Measurements from ENCODE around the gene DGKQ.

DNA sequence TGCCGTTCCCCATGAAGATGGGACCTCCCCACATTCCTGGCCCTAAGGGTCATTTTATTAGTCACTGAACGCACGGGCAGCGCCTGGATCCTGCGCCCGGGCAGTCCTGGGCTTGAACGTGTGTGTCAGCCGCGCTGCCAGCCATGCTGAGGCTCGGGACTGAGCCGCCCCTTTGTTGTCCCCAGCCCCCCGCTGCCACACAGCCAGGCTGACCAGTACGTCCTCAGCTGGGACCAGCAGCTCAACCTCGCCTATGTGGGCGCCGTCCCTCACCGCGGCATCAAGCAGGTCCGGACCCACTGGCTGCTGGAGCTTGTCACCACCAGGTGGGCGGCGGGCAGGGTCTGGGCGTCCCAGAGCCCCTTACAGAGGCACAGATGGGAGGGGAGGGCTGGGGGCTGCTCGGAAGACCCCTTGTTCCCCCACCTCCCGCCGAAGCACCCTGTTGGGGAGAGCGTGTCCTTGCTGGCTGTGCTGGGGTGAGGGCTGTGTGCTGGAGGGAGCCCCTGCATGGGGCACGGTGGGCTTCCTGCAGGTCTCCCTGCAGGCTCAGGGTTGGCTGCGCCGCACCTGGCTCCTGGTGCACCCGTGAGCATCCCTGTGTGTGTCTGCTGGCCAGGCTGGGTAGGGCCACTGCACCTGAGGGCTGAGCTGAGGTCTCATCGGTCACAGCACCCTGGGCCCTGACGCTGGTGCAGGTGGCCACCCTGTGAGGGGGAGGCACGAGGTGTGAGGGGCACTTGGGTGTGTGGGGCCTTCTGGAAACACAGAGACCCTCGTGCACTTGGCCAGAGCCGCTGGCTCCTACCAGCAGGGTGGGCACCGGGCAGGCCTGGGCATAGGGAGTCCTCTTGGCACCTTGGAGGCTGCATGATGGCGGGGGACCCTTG lies 14.5 kb upstream of the DGKQ start:
- no peak for TF ChIP-seq BHLHE40 (IDR thresholded peaks at IDR 0.05; ENCODE audit: low read depth, low read length)
- no peak for TF ChIP-seq CTCF (IDR thresholded peaks at IDR 0.05)
- no peak for TF ChIP-seq POLR2A (IDR thresholded peaks at IDR 0.05; ENCODE audit: low read length)
- no peak for TF ChIP-seq RCOR1 (IDR thresholded peaks at IDR 0.05; ENCODE audit: low read depth, low read length)
- TF ChIP-seq EP300 (IDR thresholded peaks at IDR 0.05) = no peak
- TF ChIP-seq USF2 (IDR thresholded peaks at IDR 0.05) = no peak
- no peak for TF ChIP-seq POLR2AphosphoS2 (conservative IDR thresholded peaks at IDR 0.05; ENCODE audit: low read length)
- no peak for TF ChIP-seq MAZ (IDR thresholded peaks at IDR 0.05; ENCODE audit: borderline replicate concordance, low read depth, low read length)
- TF ChIP-seq MAFK (IDR thresholded peaks at IDR 0.05; ENCODE audit: partially characterized antibody) = no peak
- TF ChIP-seq CHD2 (IDR thresholded peaks at IDR 0.05; ENCODE audit: low read length, partially characterized antibody) = no peak
- TF ChIP-seq REST (IDR thresholded peaks at IDR 0.05) = no peak
- no peak for TF ChIP-seq ELK1 (IDR thresholded peaks at IDR 0.05; ENCODE audit: low read depth, low read length)

All from A549 (cell line).